KMS-11 (cell line): ENCODE data around the gene SARS1.

Experiments used
- H2AFZ ChIP-seq: fragments of 200-600 bp; sonication (generic); 2 replicates; pipeline ENCODE4 v1.6.1; 2016; ENCODE audit warnings: antibody characterized with exemption, mixed run types, low read depth
- H3K27ac ChIP-seq: fragments of 200-600 bp; sonication (generic); 2 replicates; pipeline ENCODE4 v1.6.1; 2016; ENCODE audit warnings: mild to moderate bottlenecking, mixed run types
- H3K27me3 ChIP-seq: fragments of 200-600 bp; sonication (generic); 2 replicates; pipeline ENCODE4 v1.6.1; 2017; ENCODE audit warnings: mild to moderate bottlenecking, low read depth, mixed run types, moderate library complexity; ENCODE audit not compliant: insufficient read depth
- H3K36me3 ChIP-seq: fragments of 200-600 bp; sonication (generic); 2 replicates; pipeline ENCODE4 v1.6.1; 2017; ENCODE audit warnings: mild to moderate bottlenecking, mixed run types; ENCODE audit not compliant: insufficient read depth
- H3K4me1 ChIP-seq: fragments of 200-600 bp; sonication (generic); 2 replicates; pipeline ENCODE4 v1.6.1; 2016; ENCODE audit warnings: mild to moderate bottlenecking, low read depth, mixed run types; ENCODE audit not compliant: poor library complexity, severe bottlenecking
- H3K4me2 ChIP-seq: fragments of 200-600 bp; sonication (generic); 2 replicates; pipeline ENCODE4 v1.7.0; 2016; ENCODE audit warnings: mild to moderate bottlenecking, mixed run types
- H3K4me3 ChIP-seq: fragments of 200-600 bp; sonication (generic); IDR thresholded peaks from 2 replicates; pipeline ENCODE4 v1.6.1; 2017; ENCODE audit warnings: low read depth, low read length, mixed read lengths; ENCODE audit not compliant: insufficient read depth
- H3K79me2 ChIP-seq: fragments of 200-600 bp; sonication (generic); 2 replicates; pipeline ENCODE4 v1.6.1; 2016; ENCODE audit warnings: low read depth, mixed run types; ENCODE audit not compliant: insufficient read depth
- H3K9ac ChIP-seq: fragments of 200-600 bp; sonication (generic); 2 replicates; pipeline ENCODE4 v1.6.1; 2016; ENCODE audit warnings: mild to moderate bottlenecking, mixed run types
- H4K20me1 ChIP-seq: fragments of 200-600 bp; sonication (generic); 2 replicates; pipeline ENCODE4 v1.6.1; 2016; ENCODE audit warnings: mild to moderate bottlenecking, mixed run types; ENCODE audit not compliant: insufficient read depth
- TF ChIP-seq, protein P1 (sequence below): fragments of 200-600 bp; sonication (generic); conservative IDR thresholded peaks from 2 replicates; pipeline ENCODE4 v1.6.1; 2017; ENCODE audit warnings: low read depth, mild to moderate bottlenecking, antibody characterized with exemption, low read length, moderate library complexity, mixed read lengths

Gene SARS1

DNA sequence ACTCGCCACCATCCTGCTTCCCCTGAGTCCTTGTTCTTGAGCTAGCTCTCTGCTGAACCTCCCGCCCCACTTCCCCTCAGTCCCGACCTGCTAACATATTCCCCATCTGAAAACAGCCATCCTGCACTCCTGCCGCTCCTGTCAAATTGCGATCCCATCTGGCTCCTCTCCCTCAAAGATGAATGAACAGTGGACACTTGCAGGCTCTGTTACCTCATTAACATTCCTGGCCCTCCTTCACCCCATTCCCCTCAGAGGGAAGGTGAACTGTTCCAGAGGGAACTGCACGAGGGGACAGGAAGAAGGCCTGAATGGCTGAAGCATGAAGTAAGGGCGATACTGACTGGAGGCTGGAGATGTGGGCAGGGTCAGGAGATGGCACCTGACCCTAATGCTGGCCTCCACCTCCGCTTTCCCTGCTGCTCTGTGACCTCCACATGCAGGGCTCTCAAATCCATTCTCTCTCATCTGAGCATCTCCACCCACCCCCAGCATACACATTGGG is 28.2 kb downstream of the SARS1 start:
- Histone ChIP-seq H3K36me3 (peaks cover 5% of the 10 kb centered on the region; the same call in 1 of the 2 replicates), H3K4me3 (no peak overlapping the region), H3K27ac (no peak overlapping the region), H4K20me1 (no peaks in the 10 kb centered on the region), H3K4me1 (no peaks in the 10 kb centered on the region), H3K27me3 (no peaks in the 10 kb centered on the region), H3K4me2 (no peak overlapping the region), H3K9ac (no peak overlapping the region), H3K79me2 (no peaks in the 10 kb centered on the region), H2AFZ (no peak overlapping the region)
- TF ChIP-seq, protein P1, sequence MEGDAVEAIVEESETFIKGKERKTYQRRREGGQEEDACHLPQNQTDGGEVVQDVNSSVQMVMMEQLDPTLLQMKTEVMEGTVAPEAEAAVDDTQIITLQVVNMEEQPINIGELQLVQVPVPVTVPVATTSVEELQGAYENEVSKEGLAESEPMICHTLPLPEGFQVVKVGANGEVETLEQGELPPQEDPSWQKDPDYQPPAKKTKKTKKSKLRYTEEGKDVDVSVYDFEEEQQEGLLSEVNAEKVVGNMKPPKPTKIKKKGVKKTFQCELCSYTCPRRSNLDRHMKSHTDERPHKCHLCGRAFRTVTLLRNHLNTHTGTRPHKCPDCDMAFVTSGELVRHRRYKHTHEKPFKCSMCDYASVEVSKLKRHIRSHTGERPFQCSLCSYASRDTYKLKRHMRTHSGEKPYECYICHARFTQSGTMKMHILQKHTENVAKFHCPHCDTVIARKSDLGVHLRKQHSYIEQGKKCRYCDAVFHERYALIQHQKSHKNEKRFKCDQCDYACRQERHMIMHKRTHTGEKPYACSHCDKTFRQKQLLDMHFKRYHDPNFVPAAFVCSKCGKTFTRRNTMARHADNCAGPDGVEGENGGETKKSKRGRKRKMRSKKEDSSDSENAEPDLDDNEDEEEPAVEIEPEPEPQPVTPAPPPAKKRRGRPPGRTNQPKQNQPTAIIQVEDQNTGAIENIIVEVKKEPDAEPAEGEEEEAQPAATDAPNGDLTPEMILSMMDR: no peak

DNA sequence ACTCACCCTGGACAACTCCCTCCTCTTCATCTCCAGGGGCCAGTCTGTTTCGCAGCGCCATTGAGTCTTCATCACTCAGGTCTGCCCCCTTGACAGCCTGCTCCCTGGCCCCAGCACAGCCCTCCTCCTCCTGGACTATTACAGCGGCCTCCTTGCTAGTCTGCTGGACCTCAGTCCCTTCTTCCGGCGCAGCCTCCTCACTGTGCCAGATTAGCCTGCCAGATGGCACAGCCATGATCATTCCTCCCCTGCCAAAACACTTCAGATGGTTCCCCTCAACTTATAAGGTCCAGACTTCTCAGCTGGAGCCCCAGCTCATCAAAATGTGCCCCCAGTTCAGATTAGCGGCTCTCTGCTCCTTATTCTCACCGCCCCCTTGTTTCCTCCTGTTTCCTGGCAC is 28.7 kb downstream of the SARS1 start:
- H2AFZ ChIP-seq: no peak overlapping the region

DNA sequence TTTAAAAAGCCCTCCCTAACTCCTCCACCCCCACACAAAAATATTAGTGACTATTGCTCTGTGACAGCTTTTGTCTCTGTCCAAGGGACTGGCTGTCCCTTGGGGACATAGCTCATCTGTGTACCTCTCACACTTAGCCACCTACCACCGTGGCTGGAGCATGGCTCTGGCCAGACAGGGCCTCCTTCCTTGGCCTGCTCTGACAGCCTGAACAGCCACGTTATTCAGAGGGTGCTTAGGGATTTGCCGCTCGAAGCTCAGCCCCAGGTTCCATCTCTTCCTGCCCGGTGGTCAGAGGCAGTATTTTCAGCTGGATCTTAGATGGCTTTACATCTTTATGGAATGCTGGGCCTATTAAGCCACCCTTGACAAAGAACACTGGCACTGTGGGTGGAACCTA is 29.5 kb downstream of the SARS1 start:
- H3K36me3 ChIP-seq: no peaks in the 10 kb centered on the region
- no peak overlapping the region for H3K27ac ChIP-seq
- no peak overlapping the region for H3K4me2 ChIP-seq
- no peaks in the 10 kb centered on the region for H3K27me3 ChIP-seq
- H3K4me1 ChIP-seq: no peaks in the 10 kb centered on the region
- H4K20me1 ChIP-seq: no peaks in the 10 kb centered on the region
- no peak overlapping the region for H3K9ac ChIP-seq
- H3K79me2 ChIP-seq: no peaks in the 10 kb centered on the region
- H2AFZ ChIP-seq: no peak overlapping the region
- TF ChIP-seq, protein P1: no peak
- no peak overlapping the region for H3K4me3 ChIP-seq

More for the DNA sequence above, 28.7 kb downstream of the SARS1 start:
- TF ChIP-seq, protein P1: no peak
- Histone ChIP-seq H3K4me3 (no peak overlapping the region), H3K27me3 (no peaks in the 10 kb centered on the region), H3K4me1 (no peaks in the 10 kb centered on the region), H4K20me1 (no peaks in the 10 kb centered on the region), H3K9ac (no peak overlapping the region), H3K4me2 (no peak overlapping the region), H3K36me3 (no peaks in the 10 kb centered on the region; the same call in 1 of the 2 replicates), H3K27ac (no peak overlapping the region), H3K79me2 (no peaks in the 10 kb centered on the region)

DNA sequence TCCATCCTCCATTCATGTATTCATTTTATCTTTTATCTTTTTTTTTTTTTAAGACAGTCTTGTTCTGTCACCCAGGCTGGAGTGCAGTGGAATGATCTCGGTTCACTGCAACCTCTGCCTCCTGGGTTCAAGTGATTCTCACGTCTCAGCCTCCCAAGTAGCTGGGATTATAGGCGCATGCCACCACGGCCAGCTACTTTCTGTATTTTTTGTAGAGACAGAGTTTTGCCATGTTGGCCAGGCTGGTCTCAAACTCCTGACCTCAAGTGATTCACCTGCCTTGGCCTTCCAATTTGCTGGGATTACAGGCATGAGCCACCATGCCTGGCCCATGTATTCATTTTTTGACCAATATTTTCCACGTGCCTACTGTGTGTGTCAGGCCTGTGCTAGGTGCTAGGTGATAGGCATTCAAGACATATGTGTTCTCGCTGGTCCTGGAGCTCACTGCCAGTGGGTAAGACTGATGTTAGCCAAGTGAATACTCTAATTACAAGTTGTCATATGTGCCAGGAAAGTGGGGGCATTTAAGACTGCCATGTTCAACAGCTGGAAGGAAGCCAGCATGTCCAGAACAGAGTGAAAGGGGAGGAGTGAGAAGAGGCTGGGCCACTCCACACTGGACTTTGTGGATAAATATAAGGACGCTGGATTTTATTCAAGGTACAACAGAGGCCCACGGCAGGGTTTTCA is 30.3 kb downstream of the SARS1 start:
- H3K4me3 ChIP-seq: no peak overlapping the region
- H3K36me3 ChIP-seq: no peaks in the 10 kb centered on the region
- no peaks in the 10 kb centered on the region for H3K27me3 ChIP-seq
- H3K9ac ChIP-seq: no peak overlapping the region
- no peak overlapping the region for H2AFZ ChIP-seq
- peaks cover 3% of the 10 kb centered on the region for H3K4me1 ChIP-seq
- TF ChIP-seq, protein P1: no peak
- H3K79me2 ChIP-seq: no peaks in the 10 kb centered on the region
- H4K20me1 ChIP-seq: no peaks in the 10 kb centered on the region
- H3K4me2 ChIP-seq: no peak overlapping the region
- H3K27ac ChIP-seq: no peak overlapping the region
